IMR-90 (cell line): ENCODE data around the gene TMOD2. TPM values are rescaled to one million over a fixed set of nuclear protein-coding genes. Genes with fewer than 3 reads are reported as not detected.

Experiments
- ATAC-seq: fragments of 200-7000 bp; cut with Tn5 transposase; 2 replicates; pipeline ENCODE4 v1.9.1; 2020; ENCODE audit warnings: low read depth, mild to moderate bottlenecking, moderate library complexity
- BruUV-seq: library from RNA; stranded (reverse); fragments of 400-500 nt; replicated peaks from 2 replicates; lab custom pipeline; 2021; lab: Mats Ljungman, UMichigan
- CTCF ChIA-PET: fragments of 300-600 bp; formaldehyde crosslinking; extraction: SDS; loops from one replicate; lab custom pipeline; 2021; ENCODE audit warnings: antibody characterized with exemption; lab: Yijun Ruan, JAX
- POLR2A ChIA-PET: fragments of 300-600 bp; sonication (Branson Sonifier 250); formaldehyde crosslinking; loops from one replicate; lab custom pipeline; 2022; ENCODE audit warnings: antibody characterized with exemption; ENCODE audit not compliant: unreplicated experiment; lab: Charles Lee
- DNase-seq: peaks from one replicate; pipeline ENCODE4 v3.0.0; 2013
- H2AFZ ChIP-seq: replicated peaks from 2 replicates; pipeline ENCODE3; 2013; ENCODE audit warnings: low read length, mild to moderate bottlenecking; ENCODE audit not compliant: poor library complexity
- H2AK5ac ChIP-seq: 2 replicates; pipeline ENCODE4 v1.6.1; 2013; ENCODE audit warnings: low read depth, low read length, inconsistent platforms
- H2AK9ac ChIP-seq: replicated peaks from 2 replicates; pipeline ENCODE3; 2013; ENCODE audit warnings: mild to moderate bottlenecking, low read depth, low read length, moderate library complexity; ENCODE audit not compliant: poor library complexity
- H2BK120ac ChIP-seq: 2 replicates; pipeline ENCODE4 v1.6.1; 2013; ENCODE audit warnings: low read depth, low read length, inconsistent platforms
- H2BK15ac ChIP-seq: 3 replicates; pipeline ENCODE4 v1.6.1; 2013; ENCODE audit warnings: low read depth, low read length, inconsistent platforms
- H2BK20ac ChIP-seq: 2 replicates; pipeline ENCODE4 v1.6.1; 2013; ENCODE audit warnings: low read depth, mild to moderate bottlenecking, inconsistent platforms, low read length, moderate library complexity
- H2BK5ac ChIP-seq: 2 replicates; pipeline ENCODE4 v1.6.1; 2013; ENCODE audit warnings: mild to moderate bottlenecking, low read depth, low read length, inconsistent platforms; ENCODE audit not compliant: poor library complexity, severe bottlenecking
- H3K14ac ChIP-seq: replicated peaks from 2 replicates; pipeline ENCODE4 v1.6.1; 2013; ENCODE audit warnings: low read depth, low read length, inconsistent platforms
- H3K18ac ChIP-seq: 2 replicates; pipeline ENCODE4 v1.6.1; 2013; ENCODE audit warnings: low read depth, low read length, control low read depth
- H3K23ac ChIP-seq: 2 replicates; pipeline ENCODE4 v1.6.1; 2013; ENCODE audit warnings: low read depth, low read length, inconsistent platforms
- H3K27ac ChIP-seq: 2 replicates; pipeline ENCODE4 v1.5.1; 2013; ENCODE audit warnings: mild to moderate bottlenecking, control low read depth, low read length; ENCODE audit not compliant: insufficient read depth
- H3K27me3 ChIP-seq: 2 replicates; pipeline ENCODE4 v1.6.1; 2013; ENCODE audit warnings: low read length; ENCODE audit not compliant: control insufficient read depth, insufficient read depth
- H3K36me3 ChIP-seq: 2 replicates; pipeline ENCODE4 v1.6.1; 2013; ENCODE audit warnings: low read length, mixed read lengths; ENCODE audit not compliant: control insufficient read depth, insufficient read depth
- H3K4ac ChIP-seq: 2 replicates; pipeline ENCODE4 v1.6.1; 2013; ENCODE audit warnings: low read depth, low read length, inconsistent platforms
- H3K4me1 ChIP-seq: 2 replicates; pipeline ENCODE4 v1.6.1; 2013; ENCODE audit warnings: low read length, mixed read lengths; ENCODE audit not compliant: control insufficient read depth, insufficient read depth
- H3K4me2 ChIP-seq: 2 replicates; pipeline ENCODE4 v1.6.1; 2013; ENCODE audit warnings: low read depth, mild to moderate bottlenecking, control low read depth, low read length, moderate library complexity
- H3K4me3 ChIP-seq: 2 replicates; pipeline ENCODE4 v1.5.1; 2013; ENCODE audit warnings: low read depth, mild to moderate bottlenecking, control low read depth, low read length, moderate library complexity; ENCODE audit not compliant: insufficient read depth
- H3K56ac ChIP-seq: 2 replicates; pipeline ENCODE4 v1.6.1; 2013; ENCODE audit warnings: low read length, inconsistent platforms; ENCODE audit not compliant: insufficient read depth; ENCODE audit errors: extremely low read depth
- H3K79me1 ChIP-seq, 2 experiments: 2 replicates each; pipeline ENCODE4 v1.6.1; 2013; ENCODE audit warnings: low read length in 2 of 2, inconsistent platforms in 1 of 2, low read depth in 1 of 2
- H3K9ac ChIP-seq: 2 replicates; pipeline ENCODE4 v1.6.1; 2013; ENCODE audit warnings: low read depth, low read length, control low read depth
- H3K9me1 ChIP-seq: 2 replicates; pipeline ENCODE4 v1.6.1; 2013; ENCODE audit warnings: low read length, inconsistent platforms; ENCODE audit not compliant: insufficient read depth
- H3K9me3 ChIP-seq: 2 replicates; pipeline ENCODE4 v1.6.1; 2013; ENCODE audit warnings: low read length; ENCODE audit not compliant: control insufficient read depth, insufficient read depth
- H4K20me1 ChIP-seq: 2 replicates; pipeline ENCODE4 v1.6.1; 2013; ENCODE audit warnings: low read length, inconsistent platforms; ENCODE audit not compliant: insufficient read depth
- H4K5ac ChIP-seq: 2 replicates; pipeline ENCODE4 v1.6.1; 2013; ENCODE audit warnings: mild to moderate bottlenecking, low read depth, low read length, control low read depth
- H4K8ac ChIP-seq, 2 experiments: 2 replicates each; pipeline ENCODE4 v1.6.1; 2013; ENCODE audit warnings: low read depth in 2 of 2, low read length in 2 of 2, control low read depth in 1 of 2, inconsistent platforms in 1 of 2
- H4K91ac ChIP-seq: 2 replicates; pipeline ENCODE4 v1.6.1; 2013; ENCODE audit warnings: low read depth, low read length, inconsistent platforms; ENCODE audit not compliant: insufficient read depth
- BHLHE40 ChIP-seq: fragments of 150-350 bp; IDR thresholded peaks from 2 replicates; pipeline ENCODE4 v1.6.1; 2016; ENCODE audit warnings: mild to moderate bottlenecking, low read depth, low read length
- CEBPB ChIP-seq: IDR thresholded peaks from 2 replicates; pipeline ENCODE4 v1.6.1; 2012; ENCODE audit warnings: low read depth, low read length, improper control_type of control experiment
- CHD1 ChIP-seq: IDR thresholded peaks from 2 replicates; pipeline ENCODE4 v1.6.1; 2012; ENCODE audit warnings: low read depth, low read length, improper control_type of control experiment
- ELK1 ChIP-seq: fragments of 150-350 bp; IDR thresholded peaks from 2 replicates; pipeline ENCODE4 v1.6.1; 2016; ENCODE audit warnings: low read depth, mild to moderate bottlenecking, low read length, moderate library complexity, borderline replicate concordance
- FOS ChIP-seq: fragments of 150-350 bp; IDR thresholded peaks from 2 replicates; pipeline ENCODE4 v1.6.1; 2016; ENCODE audit warnings: low read depth, low read length
- MAFK ChIP-seq: IDR thresholded peaks from 2 replicates; pipeline ENCODE4 v1.6.1; 2012; ENCODE audit warnings: low read depth, low read length, improper control_type of control experiment
- MAZ ChIP-seq: IDR thresholded peaks from 2 replicates; pipeline ENCODE4 v1.6.1; 2012; ENCODE audit warnings: low read depth, mild to moderate bottlenecking, low read length, improper control_type of control experiment, moderate library complexity, borderline replicate concordance
- MXI1 ChIP-seq: IDR thresholded peaks from 2 replicates; pipeline ENCODE4 v1.6.1; 2012; ENCODE audit warnings: low read depth, mild to moderate bottlenecking, low read length, moderate library complexity, borderline replicate concordance
- NFE2L2 ChIP-seq: fragments of 150-350 bp; IDR thresholded peaks from 2 replicates; pipeline ENCODE4 v1.6.1; 2016; ENCODE audit warnings: low read depth, mild to moderate bottlenecking, low read length
- POLR2A ChIP-seq: IDR thresholded peaks from 2 replicates; pipeline ENCODE4 v1.6.1; 2012; ENCODE audit warnings: mild to moderate bottlenecking, low read depth, low read length
- RAD21 ChIP-seq: IDR thresholded peaks from 2 replicates; pipeline ENCODE4 v1.6.1; 2012; ENCODE audit warnings: low read length, improper control_type of control experiment
- RCOR1 ChIP-seq: IDR thresholded peaks from 2 replicates; pipeline ENCODE4 v1.6.1; 2012; ENCODE audit warnings: mild to moderate bottlenecking, low read length, improper control_type of control experiment; ENCODE audit not compliant: insufficient replicate concordance
- RFX5 ChIP-seq: IDR thresholded peaks from 2 replicates; pipeline ENCODE4 v1.8.0; 2012; ENCODE audit warnings: low read depth, mild to moderate bottlenecking, low read length, moderate library complexity
- SMC3 ChIP-seq: fragments of 150-350 bp; IDR thresholded peaks from 2 replicates; pipeline ENCODE4 v1.6.1; 2016; ENCODE audit warnings: low read depth, mild to moderate bottlenecking, antibody characterized with exemption, low read length, moderate library complexity
- USF2 ChIP-seq: fragments of 150-350 bp; IDR thresholded peaks from 2 replicates; pipeline ENCODE4 v1.6.1; 2017; ENCODE audit warnings: mild to moderate bottlenecking, antibody characterized with exemption, low read length, low read depth
- WGBS, 2 experiments: methylation state at CpG; one replicate each; pipeline versions ENCODE4 v1.1.5 to v1.1.7; 2013; ENCODE audit warnings: missing lambda C conversion rate in 2 of 2; ENCODE audit not compliant: insufficient read length in 1 of 2; ENCODE audit errors: extremely low coverage in 2 of 2; 5-methylcytosine and 5-hydroxymethylcytosine counted together
- dilution Hi-C: fragments of 300-500 bp; cut with HindIII; formaldehyde crosslinking; loops from one replicate; pipeline ENCODE4 v1.14.3; 2018; ENCODE audit warnings: low sequenced_read_pairs; ENCODE audit not compliant: unreplicated experiment
- in situ Hi-C: fragments of 300-500 bp; cut with MboI; formaldehyde crosslinking; loops from 3 replicates; pipeline ENCODE4 v1.14.3; 2019; ENCODE audit warnings: low sequenced_read_pairs, inconsistent platforms, mixed read lengths
- intact Hi-C: fragments of 100-400 bp; cut with micrococcal nuclease; formaldehyde crosslinking; loops from 2 replicates; pipeline ENCODE4 v1.10.0; 2022
- polyA plus RNA-seq, 3 experiments: library from polyadenylated mRNA; depleted of rRNA; stranded (reverse); fragments of >200 nt; gene quantifications; 2 replicates each; pipeline ENCODE4 v1.2.3, GENCODE V29; 2012; ENCODE audit warnings: low replicate concordance in 1 of 3
- total RNA-seq: library from RNA; depleted of rRNA; stranded (reverse); fragments of >200 nt; gene quantifications from 2 replicates; pipeline ENCODE4 v1.2.3, GENCODE V29; 2012
- TF ChIP-seq, protein P1 (sequence below): conservative IDR thresholded peaks from 2 replicates; pipeline ENCODE4 v1.5.1; 2012; ENCODE audit warnings: mild to moderate bottlenecking, low read depth, low read length, improper control_type of control experiment

Gene TMOD2
- total and polyA plus RNA-seq, 2 of the 4 experiments (the other 2 are of a cell fraction), result 2.8 to 5.4 TPM

DNA sequence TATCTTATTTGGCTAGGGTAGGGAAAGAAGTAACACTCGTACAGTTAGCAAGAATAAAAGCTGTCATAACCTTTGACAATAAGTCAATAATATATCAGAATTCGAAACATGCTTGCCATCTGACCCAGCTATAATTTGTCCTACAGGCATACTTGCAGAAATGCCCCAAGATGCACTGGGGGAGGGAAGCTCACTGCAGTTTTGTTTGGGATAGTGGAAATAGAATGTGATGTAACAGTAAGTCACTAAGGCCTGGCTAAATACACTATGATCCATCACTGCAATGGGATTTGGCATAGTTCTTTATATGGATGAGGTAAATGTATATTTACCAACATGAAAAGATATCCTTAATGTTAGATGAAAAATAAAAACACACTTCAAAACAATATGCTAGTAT is 52.6 kb downstream of the TMOD2 start:
- H3K9me3 ChIP-seq, result no peaks in the 10 kb centered on the region
- no peak overlapping the region for H3K18ac ChIP-seq
- no peaks in the 10 kb centered on the region for H3K27me3 ChIP-seq
- H3K36me3 ChIP-seq, result peaks cover 4% of the 10 kb centered on the region; the same call in 1 of the 2 replicates
- no peak overlapping the region for H2BK5ac ChIP-seq
- H4K20me1 ChIP-seq, result no peaks in the 10 kb centered on the region; the same call in 1 of the 2 replicates
- no peak overlapping the region for H2AK9ac ChIP-seq
- H2BK15ac ChIP-seq, result no peak overlapping the region
- H3K14ac ChIP-seq, result no peak overlapping the region
- DNase-seq (peak; percentile 57), ATAC-seq (peak; percentile 85)
- H2AFZ ChIP-seq, result no peak overlapping the region
- no peak overlapping the region for H4K91ac ChIP-seq
- TF ChIP-seq RFX5, result no peak
- no peak for TF ChIP-seq ELK1
- TF ChIP-seq FOS, result no peak
- TF ChIP-seq NFE2L2, result no peak
- TF ChIP-seq BHLHE40, result no peak
- TF ChIP-seq CEBPB, result no peak
- TF ChIP-seq MAFK, result no peak
- no peak for TF ChIP-seq MAZ
- TF ChIP-seq RAD21, result no peak
- no peak for TF ChIP-seq CHD1
- no peak for TF ChIP-seq USF2
- TF ChIP-seq POLR2A, result no peak
- TF ChIP-seq, protein P1, sequence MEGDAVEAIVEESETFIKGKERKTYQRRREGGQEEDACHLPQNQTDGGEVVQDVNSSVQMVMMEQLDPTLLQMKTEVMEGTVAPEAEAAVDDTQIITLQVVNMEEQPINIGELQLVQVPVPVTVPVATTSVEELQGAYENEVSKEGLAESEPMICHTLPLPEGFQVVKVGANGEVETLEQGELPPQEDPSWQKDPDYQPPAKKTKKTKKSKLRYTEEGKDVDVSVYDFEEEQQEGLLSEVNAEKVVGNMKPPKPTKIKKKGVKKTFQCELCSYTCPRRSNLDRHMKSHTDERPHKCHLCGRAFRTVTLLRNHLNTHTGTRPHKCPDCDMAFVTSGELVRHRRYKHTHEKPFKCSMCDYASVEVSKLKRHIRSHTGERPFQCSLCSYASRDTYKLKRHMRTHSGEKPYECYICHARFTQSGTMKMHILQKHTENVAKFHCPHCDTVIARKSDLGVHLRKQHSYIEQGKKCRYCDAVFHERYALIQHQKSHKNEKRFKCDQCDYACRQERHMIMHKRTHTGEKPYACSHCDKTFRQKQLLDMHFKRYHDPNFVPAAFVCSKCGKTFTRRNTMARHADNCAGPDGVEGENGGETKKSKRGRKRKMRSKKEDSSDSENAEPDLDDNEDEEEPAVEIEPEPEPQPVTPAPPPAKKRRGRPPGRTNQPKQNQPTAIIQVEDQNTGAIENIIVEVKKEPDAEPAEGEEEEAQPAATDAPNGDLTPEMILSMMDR, result no peak
- TF ChIP-seq MXI1, result no peak
- TF ChIP-seq SMC3, result no peak
- no peak for TF ChIP-seq RCOR1
- no CpG with 5 or more reads among the region's 2 CpGs for WGBS, 2 experiments
- no TSS peak for BruUV-seq
- no peak overlapping the region for H2BK20ac ChIP-seq
- CTCF ChIA-PET, result no interaction called here
- H3K4me1 ChIP-seq, result peaks cover 2% of the 10 kb centered on the region; the same call in 1 of the 2 replicates
- no peak overlapping the region for H4K5ac ChIP-seq
- H3K56ac ChIP-seq, result no peak overlapping the region
- H3K4me2 ChIP-seq, result no peak overlapping the region
- H2AK5ac ChIP-seq, result no peak overlapping the region
- H2BK120ac ChIP-seq, result no peak overlapping the region
- no peak overlapping the region for H3K27ac ChIP-seq
- intact Hi-C loops, result no loop called here
- in situ Hi-C loops, result no loop called here
- H3K79me1 ChIP-seq, result no peaks in the 10 kb centered on the region
- no peaks in the 10 kb centered on the region for H3K9me1 ChIP-seq
- no peak overlapping the region for H4K8ac ChIP-seq
- no peak overlapping the region for H3K9ac ChIP-seq
- dilution Hi-C loops, result no loop called here
- POLR2A ChIA-PET, result no interaction called here
- no peak overlapping the region for H3K4me3 ChIP-seq
- no peak overlapping the region for H3K4ac ChIP-seq
- no peak overlapping the region for H3K23ac ChIP-seq
